Measurements from ENCODE around the gene ZNF470.

Gene ZNF470

DNA sequence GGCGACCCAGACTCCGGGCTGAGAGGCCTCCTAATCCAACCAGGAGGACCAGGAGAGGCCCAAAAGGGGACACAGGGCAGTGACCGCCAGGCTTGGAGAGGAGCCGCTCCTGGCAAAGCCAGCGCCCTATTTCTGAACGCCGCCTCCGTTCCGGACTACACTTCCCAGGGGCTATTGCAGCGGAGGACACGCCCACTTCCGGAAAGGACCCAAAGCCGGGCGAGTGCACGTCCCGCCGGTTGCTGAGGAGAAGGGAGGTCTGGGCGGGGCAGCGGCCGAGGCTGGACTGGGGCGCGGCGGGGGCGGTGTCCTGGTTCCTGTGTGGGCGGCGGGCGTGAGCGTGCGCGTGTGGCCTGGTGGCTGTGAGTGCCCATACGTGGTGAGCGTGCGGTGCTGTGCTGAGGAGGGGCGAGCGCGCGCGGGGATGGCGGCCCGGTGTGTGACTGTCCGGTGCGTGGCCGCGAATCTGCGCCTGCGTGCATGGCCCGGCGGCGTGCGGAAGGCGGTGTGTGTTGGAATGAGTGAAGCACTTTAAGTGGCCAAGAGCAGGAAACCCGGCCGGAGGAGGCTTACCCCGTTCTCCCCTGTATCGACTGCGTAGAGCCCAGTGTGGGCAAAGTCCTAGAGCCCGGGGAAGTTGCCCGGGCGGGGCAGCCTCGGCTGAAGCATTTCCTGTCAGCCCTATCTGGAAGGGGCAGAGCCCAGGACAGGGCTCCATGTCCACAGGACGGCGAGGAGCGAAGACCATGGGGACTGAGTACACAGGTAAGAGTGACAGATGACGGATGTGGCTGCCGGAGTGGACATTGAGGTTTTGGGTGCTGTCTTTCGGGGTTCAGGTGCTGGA is at the start of gene ZNF470 (continued):
- peak; percentile 88; the same call in 1 of the 2 replicates for TF ChIP-seq INSM2 (tag by site-specific recombination; IDR thresholded peaks at IDR 0.05)
- peak; percentile 94 for TF ChIP-seq ZNF76 (tag by site-specific recombination; IDR thresholded peaks at IDR 0.05; ENCODE audit: borderline replicate concordance, low read depth)
- TF ChIP-seq BCL11B (tag by site-specific recombination; IDR thresholded peaks at IDR 0.05; ENCODE audit: low read depth): peak; percentile 45; the same call in 1 of the 2 replicates
- TF ChIP-seq ZNF433 (tag by site-specific recombination; IDR thresholded peaks at IDR 0.05; ENCODE audit: low read depth): no peak
- peak; percentile 94 for TF ChIP-seq KLF8 (tag by site-specific recombination; IDR thresholded peaks at IDR 0.05)
- TF ChIP-seq ZNF362 (tag by site-specific recombination; IDR thresholded peaks at IDR 0.05): no peak
- no peak for TF ChIP-seq ZNF529 (tag by site-specific recombination; IDR thresholded peaks at IDR 0.05; ENCODE audit: insufficient replicate concordance)
- TF ChIP-seq ZNF664 (tag by site-specific recombination; IDR thresholded peaks at IDR 0.05): no peak
- TF ChIP-seq YY1 (tag by site-specific recombination; IDR thresholded peaks at IDR 0.05): no peak
- peak; percentile 86 for TF ChIP-seq EGR2 (tag by site-specific recombination; IDR thresholded peaks at IDR 0.05; ENCODE audit: low read depth)
- no peak for TF ChIP-seq ZNF48 (tag by site-specific recombination; IDR thresholded peaks at IDR 0.05)
- TF ChIP-seq, protein P1, sequence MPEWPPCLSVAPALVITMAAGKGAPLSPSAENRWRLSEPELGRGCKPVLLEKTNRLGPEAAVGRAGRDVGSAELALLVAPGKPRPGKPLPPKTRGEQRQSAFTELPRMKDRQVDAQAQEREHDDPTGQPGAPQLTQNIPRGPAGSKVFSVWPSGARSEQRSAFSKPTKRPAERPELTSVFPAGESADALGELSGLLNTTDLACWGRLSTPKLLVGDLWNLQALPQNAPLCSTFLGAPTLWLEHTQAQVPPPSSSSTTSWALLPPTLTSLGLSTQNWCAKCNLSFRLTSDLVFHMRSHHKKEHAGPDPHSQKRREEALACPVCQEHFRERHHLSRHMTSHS (tag by site-specific recombination; IDR thresholded peaks at IDR 0.05): no peak
- TF ChIP-seq ZFP3 (tag by site-specific recombination; IDR thresholded peaks at IDR 0.05; ENCODE audit: low read depth): no peak
- TF ChIP-seq ZNF248 (tag by site-specific recombination; IDR thresholded peaks at IDR 0.05): no peak
- no peak for TF ChIP-seq ZNF777 (tag by site-specific recombination; IDR thresholded peaks at IDR 0.05; ENCODE audit: borderline replicate concordance)
- no peak for TF ChIP-seq WT1 (tag by site-specific recombination; IDR thresholded peaks at IDR 0.05)
- peak; percentile 89 for TF ChIP-seq ZBTB20 (tag by site-specific recombination; IDR thresholded peaks at IDR 0.05)
- no peak for TF ChIP-seq ZNF560 (tag by site-specific recombination; IDR thresholded peaks at IDR 0.05; ENCODE audit: borderline replicate concordance)
- TF ChIP-seq, protein P2, sequence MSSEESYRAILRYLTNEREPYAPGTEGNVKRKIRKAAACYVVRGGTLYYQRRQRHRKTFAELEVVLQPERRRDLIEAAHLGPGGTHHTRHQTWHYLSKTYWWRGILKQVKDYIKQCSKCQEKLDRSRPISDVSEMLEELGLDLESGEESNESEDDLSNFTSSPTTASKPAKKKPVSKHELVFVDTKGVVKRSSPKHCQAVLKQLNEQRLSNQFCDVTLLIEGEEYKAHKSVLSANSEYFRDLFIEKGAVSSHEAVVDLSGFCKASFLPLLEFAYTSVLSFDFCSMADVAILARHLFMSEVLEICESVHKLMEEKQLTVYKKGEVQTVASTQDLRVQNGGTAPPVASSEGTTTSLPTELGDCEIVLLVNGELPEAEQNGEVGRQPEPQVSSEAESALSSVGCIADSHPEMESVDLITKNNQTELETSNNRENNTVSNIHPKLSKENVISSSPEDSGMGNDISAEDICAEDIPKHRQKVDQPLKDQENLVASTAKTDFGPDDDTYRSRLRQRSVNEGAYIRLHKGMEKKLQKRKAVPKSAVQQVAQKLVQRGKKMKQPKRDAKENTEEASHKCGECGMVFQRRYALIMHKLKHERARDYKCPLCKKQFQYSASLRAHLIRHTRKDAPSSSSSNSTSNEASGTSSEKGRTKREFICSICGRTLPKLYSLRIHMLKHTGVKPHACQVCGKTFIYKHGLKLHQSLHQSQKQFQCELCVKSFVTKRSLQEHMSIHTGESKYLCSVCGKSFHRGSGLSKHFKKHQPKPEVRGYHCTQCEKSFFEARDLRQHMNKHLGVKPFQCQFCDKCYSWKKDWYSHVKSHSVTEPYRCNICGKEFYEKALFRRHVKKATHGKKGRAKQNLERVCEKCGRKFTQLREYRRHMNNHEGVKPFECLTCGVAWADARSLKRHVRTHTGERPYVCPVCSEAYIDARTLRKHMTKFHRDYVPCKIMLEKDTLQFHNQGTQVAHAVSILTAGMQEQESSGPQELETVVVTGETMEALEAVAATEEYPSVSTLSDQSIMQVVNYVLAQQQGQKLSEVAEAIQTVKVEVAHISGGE (tag by site-specific recombination; conservative IDR thresholded peaks at IDR 0.05; ENCODE audit: low read depth): peak; percentile 84
- no peak for TF ChIP-seq GFI1B (tag by site-specific recombination; IDR thresholded peaks at IDR 0.05)
- TF ChIP-seq TRIM28 (IDR thresholded peaks at IDR 0.05; ENCODE audit: borderline replicate concordance, low read length): no peak
- TF ChIP-seq ZNF146 (tag by site-specific recombination; IDR thresholded peaks at IDR 0.05): no peak
- TF ChIP-seq ZNF701 (tag by site-specific recombination; IDR thresholded peaks at IDR 0.05): no peak
- TF ChIP-seq SCRT2 (tag by site-specific recombination; IDR thresholded peaks at IDR 0.05): no peak
- TF ChIP-seq, protein P3, sequence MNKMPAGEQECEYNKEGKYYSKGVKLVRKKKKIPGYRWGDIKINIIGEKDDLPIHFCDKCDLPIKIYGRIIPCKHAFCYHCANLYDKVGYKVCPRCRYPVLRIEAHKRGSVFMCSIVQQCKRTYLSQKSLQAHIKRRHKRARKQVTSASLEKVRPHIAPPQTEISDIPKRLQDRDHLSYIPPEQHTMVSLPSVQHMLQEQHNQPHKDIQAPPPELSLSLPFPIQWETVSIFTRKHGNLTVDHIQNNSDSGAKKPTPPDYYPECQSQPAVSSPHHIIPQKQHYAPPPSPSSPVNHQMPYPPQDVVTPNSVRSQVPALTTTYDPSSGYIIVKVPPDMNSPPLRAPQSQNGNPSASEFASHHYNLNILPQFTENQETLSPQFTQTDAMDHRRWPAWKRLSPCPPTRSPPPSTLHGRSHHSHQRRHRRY (tag by site-specific recombination; IDR thresholded peaks at IDR 0.05): no peak
- no peak for TF ChIP-seq IKZF3 (tag by site-specific recombination; IDR thresholded peaks at IDR 0.05)
- TF ChIP-seq ZNF629 (tag by site-specific recombination; IDR thresholded peaks at IDR 0.05): no peak
- TF ChIP-seq GLI4 (tag by site-specific recombination; IDR thresholded peaks at IDR 0.05): 0 out of 2 replicates have a peak, but pooled peaks have one; percentile 52
- peak; percentile 8; the same call in 1 of the 2 replicates for TF ChIP-seq ZNF416 (tag by site-specific recombination; IDR thresholded peaks at IDR 0.05)
- TF ChIP-seq ZNF157 (tag by site-specific recombination; IDR thresholded peaks at IDR 0.05): no peak

All from HEK293 (cell line).